HepG2 (cell line): Measurements from ENCODE around the gene CCL4L2.

Source experiments
- CCAR2 ChIP-seq: fragments of 200-400 bp; formaldehyde crosslinking; optimal IDR thresholded peaks from 2 replicates; pipeline ENCODE3; 2018; ENCODE audit warnings: low read depth, mild to moderate bottlenecking, low read length, moderate library complexity
- ELK4 ChIP-seq: sonication (generic); formaldehyde crosslinking; IDR thresholded peaks from 2 replicates; pipeline ENCODE4 v1.9.0; 2021; ENCODE audit warnings: missing genetic modification reagents, borderline replicate concordance
- KLF16 ChIP-seq, 2 experiments: sonication (generic) in 1 of 2; formaldehyde crosslinking in 1 of 2; IDR thresholded peaks; 2 replicates each; pipeline versions ENCODE4 v1.6.1 to v1.8.0; 2016 to 2023; ENCODE audit warnings: missing genetic modification reagents in 2 of 2, missing compliant biosample characterization in 1 of 2
- SIX4 ChIP-seq: sonication (generic); formaldehyde crosslinking; IDR thresholded peaks from 2 replicates; pipeline ENCODE4 v1.4.0; 2020; ENCODE audit warnings: missing genetic modification reagents
- ZBTB26 ChIP-seq: IDR thresholded peaks from 2 replicates; pipeline ENCODE4 v1.6.1; 2016; ENCODE audit warnings: missing compliant biosample characterization, missing genetic modification reagents, borderline replicate concordance
- ZNF567 ChIP-seq: sonication (generic); formaldehyde crosslinking; IDR thresholded peaks from 2 replicates; pipeline ENCODE4 v1.8.1; 2023; ENCODE audit warnings: mild to moderate bottlenecking, missing genetic modification reagents, borderline replicate concordance

GRCh38 chr17:36197387-36197703, 13.5 kb upstream of the CCL4L2 start:
- TF ChIP-seq CCAR2 (no peak), ZNF567 (CRISPR knock-in tag) (no peak), KLF16 (CRISPR knock-in tag; IDR thresholded peaks at IDR 0.05) (no peak), ELK4 (CRISPR knock-in tag) (no peak), ZBTB26 (CRISPR knock-in tag) (no peak), SIX4 (CRISPR knock-in tag) (no peak)
